GM18517 (cell line): Measurements from ENCODE around the gene YJEFN3.
A peak's percentile ranks its signal among the peaks of the same experiment; 100 is the strongest.

ENCODE experiments used
- ATAC-seq: cut with Tn5 transposase; IDR thresholded peaks from one replicate; pipeline ENCODE4 v1.9.1; 2021; ENCODE audit warnings: mild to moderate bottlenecking, moderate library complexity; ENCODE audit not compliant: unreplicated experiment

Gene YJEFN3, protein sequence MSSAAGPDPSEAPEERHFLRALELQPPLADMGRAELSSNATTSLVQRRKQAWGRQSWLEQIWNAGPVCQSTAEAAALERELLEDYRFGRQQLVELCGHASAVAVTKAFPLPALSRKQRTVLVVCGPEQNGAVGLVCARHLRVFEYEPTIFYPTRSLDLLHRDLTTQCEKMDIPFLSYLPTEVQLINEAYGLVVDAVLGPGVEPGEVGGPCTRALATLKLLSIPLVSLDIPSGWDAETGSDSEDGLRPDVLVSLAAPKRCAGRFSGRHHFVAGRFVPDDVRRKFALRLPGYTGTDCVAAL

GRCh38 chr19:19528721-19529490 is at the start of gene YJEFN3:
Gene YJEFN3 (plus strand): TSS chr19:19528911. CDS start chr19:19528933, 22 bp downstream.
- ATAC-seq = no peak

DNA sequence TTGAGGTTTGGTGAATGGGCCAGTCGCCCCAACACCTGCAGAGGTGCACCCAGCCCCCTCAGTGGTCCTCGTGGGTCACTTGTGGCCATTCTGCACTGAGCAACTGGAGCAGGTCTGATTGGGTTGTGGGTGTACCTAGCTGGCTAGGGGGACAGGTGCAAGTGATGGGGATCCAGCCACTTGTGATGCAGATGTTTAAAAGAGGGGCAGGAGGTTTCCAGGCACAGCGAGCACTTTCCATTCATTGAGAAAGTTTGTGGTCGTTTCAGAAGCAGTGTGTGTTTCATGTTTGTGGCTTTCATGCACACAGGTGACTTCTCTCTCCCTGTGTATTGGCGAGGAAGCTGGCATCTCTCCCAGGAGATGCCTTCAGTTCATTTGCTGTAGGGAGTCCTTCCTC is 48.0 kb upstream of the YJEFN3 start:
- ATAC-seq = no peak

DNA sequence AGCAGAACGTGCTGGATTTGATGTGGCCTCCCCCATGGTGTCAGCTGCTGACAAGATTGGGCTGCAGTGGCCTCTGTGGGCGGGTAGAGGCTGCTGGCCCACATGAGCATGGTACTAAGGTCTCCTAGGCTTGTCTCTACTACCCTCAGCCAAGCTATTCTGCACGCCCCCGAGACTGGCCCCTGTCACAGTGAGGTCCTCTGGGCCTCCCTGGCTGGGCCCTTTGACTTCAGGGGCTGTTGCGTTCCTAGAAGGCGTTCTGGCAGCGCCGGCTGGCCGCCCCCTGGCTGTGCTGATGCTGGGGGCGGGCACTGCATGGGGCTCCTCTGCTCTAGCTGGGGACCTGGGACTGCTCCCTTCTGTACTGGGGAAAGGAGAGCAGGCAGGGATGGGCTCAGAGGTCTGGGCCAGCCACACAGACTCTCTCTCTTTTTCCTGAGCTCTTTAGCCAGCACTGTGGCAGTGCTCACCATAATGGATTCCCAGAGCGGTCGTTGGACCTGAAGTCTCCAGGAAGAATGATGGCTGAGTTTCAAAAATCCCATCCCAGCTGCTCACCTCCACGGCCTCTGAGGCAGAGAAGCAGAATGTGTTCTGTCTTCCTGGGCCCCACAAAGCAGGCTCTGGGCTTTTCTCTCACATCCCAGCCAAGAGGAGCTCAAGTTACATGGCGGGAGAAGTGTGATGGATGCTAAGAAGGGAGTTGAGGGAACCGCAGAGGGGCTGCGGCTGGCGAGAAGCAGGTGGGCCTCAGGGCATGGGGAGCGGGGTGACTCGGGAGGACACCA is 45.7 kb upstream of the YJEFN3 start:
- no peak for ATAC-seq

DNA sequence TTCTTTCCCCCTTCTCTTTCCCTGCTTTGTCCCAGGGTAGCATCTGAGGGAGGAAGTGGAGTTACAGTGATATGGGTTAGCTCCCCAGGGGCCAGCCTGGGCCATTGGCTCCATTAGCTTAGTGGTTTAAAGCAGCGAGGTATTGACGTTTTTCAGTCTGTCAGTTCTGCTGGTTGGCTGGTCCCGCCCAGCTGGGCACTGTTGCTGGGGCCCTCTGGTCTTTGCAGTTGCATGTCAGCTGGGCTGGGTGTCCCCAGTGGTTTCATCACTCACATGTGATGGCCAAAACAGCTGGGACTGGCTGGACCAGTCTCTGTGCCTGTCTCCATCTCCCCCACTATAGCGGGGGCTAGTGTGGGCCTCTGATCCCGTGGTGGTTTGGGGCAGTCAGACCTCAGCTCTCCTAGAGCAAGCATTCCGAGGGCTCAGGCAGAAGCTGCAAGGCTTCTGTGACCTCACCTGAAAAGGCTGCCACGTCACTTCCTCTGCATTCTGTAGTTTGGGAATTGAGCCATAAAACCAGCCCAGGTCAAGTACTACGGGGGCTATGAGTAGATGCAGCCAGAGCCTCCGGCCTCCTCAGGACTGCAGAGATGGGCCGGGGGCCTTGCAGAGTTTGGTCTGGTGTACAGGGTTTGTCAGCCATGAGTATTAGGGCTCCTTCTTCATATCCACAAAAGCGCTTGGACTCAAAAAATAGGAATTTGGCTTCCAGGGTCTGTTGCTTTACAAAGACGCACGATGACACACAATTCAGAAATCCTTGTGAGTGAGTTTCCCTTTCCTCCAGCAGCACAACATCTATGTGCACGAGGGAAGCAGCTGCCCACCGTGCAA is 43.3 kb upstream of the YJEFN3 start:
- ATAC-seq = no peak

- ATAC-seq = no peak
Measured at GRCh38 chr19:19485998-19486290, 42.8 kb upstream of the YJEFN3 start.

- no peak for ATAC-seq
Measured at GRCh38 chr19:19486343-19487076, 42.2 kb upstream of the YJEFN3 start.

DNA sequence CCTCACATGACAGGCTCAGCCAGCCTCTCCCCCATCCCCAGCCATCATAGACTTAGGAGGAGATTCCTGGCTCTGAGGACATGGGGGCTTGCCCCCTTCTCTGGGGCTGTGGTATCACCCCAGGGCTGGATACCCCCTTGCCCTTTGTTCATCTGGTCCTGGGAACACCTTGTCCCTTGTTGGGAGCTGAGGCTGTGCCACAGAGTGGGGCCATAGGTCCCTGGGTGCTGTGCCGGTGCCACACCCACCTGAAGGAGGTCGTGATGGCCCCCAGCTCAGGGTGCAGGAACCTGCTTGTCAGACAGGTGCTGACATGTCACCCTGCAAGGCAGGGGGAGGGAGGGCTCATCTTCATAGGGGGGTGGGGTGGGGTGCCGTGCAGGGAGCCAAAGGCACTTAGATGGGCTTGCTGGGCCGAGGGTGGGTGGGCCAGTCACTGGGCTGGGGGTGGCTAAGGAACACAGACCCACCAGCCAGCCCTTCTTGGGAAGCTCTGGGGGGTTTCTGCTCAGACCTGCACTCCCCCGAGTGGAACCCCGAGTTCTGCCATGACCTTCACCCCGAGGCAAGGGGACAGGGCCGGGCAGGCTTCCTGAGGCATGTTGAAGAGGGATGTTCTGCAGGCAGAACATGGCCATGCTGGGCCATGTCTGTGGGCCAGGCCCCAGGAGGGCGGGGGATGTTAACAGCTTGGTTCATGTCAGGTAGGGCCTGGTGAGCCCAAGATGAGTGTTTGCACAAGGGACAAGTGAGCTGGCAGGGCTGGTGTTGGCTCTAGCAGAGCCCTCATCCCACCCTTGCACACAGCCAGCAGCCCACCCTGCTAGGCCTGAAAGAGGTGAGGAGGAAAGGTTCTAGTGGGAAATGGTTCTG is 41.4 kb upstream of the YJEFN3 start:
- ATAC-seq = no peak

DNA sequence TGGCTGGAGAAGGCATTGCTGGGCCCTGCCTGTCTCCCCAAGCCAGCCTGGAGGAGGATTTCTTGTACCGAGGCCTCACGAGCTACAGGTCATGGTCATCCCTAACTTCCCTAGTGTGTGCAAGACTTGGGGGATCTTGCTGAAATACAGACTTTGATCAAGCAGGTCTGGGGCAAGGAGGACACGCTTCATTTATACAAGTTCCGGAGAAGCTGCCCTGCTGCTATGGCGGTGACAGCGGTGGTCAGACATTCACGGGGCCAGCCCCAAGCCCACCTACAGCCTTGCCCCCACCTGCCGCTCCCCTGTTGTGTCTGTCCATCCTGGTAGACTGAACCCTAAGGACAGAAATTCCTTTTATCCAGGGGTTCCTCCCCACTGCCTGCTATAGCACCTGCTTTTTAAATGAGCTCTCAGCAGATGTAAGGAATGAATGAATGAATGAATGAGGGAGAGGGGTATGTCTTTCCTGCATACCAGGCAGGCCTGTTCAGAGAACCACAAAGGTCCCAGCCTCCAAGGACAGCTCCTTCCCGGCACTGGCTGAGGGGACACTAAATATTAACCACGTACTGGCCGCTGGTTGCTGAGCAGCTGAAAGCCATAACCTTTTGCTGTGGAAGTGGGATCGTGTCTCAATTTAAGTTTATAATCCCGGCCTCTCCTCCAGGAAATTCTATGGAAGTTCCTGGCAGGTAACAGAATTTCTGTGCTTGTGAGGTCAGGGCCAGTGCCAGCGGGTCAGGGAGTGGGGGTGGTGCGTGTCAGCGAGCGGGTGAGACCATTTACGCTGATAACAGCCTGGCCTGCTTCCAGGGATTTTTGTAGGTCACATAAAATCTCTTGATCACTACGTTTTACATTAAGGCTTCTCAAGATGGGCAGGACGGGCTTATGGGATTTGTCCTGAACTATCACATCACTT is 40.5 kb upstream of the YJEFN3 start:
- no peak for ATAC-seq

DNA sequence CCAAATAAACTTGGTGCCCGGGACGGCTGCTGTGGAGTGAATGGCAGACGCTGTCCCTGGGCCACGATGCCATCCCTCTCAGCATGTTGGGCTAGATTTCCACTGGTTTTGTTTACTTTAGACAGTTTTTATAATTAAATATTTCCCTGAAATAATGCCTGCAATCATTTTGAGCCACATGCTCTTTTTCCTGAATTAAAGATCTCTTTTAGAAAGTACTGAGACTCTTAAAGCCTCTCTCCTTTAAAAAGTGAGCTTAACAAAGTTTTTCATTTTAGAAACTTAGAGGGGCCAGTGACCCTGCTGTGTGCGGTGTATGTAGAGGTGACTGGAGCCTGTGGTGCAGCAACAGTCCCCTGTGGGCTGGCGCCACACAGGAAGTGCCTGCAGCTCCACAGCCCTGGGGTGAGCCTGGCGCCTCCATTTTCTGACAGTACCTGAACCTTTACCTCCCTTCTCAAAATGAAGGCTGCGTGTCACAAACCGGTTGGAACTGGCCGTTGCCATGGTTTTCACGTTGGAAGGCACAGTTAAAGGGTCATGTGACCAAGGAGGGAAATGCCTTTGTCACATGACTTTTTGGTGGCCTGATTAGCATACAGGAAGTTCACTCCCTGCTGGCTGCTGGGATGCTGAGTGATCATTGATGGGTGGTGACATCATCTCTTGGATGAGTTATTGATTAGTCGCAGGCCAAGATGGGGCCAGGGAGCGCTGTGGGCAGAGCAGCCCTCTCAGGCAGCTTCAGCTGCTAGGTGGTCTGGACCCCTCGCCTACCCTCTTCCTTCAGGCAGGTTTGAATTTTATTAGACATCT is 39.6 kb upstream of the YJEFN3 start:
- peak; percentile 62 for ATAC-seq

- ATAC-seq = no peak
Measured at GRCh38 chr19:19489804-19490204, 38.9 kb upstream of the YJEFN3 start.

DNA sequence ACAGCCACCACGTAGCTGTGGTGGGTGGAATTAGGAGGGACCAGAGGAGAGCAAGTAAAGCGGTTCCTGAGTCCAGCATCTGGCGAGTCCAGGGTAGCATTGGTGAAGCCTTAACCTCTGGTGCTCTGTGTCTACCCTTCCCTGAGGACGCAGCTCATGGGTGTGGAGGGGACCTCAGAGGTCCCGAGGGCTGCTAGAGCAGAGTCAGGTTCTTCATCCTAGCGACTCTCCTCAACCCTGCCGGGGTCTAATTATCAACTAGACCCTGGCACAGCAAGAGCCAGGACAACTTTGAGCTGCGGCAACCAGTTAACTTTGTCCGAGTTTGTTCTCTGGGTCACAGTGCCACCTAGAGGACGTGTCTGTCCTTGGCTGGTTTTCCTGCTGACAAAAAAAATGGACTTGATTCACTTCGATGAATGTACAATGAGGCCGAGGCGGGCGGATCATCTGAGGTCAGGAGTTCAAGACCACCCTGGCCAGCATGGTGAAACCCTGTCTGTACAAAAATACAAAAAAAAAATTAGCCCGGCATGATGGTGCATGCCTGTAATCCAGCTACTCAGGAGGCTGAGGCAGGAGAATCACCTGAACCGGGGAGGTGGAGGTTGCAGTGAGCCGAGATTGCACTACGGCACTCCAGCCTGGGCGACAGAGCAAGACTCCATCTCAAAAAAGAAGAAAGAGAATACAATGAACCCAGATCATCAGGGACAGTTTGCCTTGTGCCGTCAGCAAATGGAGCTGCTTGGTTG is 38.3 kb upstream of the YJEFN3 start:
- ATAC-seq = no peak

- ATAC-seq = no peak
Measured at GRCh38 chr19:19491321-19492025, 37.2 kb upstream of the YJEFN3 start.

GRCh38 chr19:19492026-19492610 is 36.6 kb upstream of the YJEFN3 start:
- no peak for ATAC-seq

GRCh38 chr19:19493841-19494546 is 34.7 kb upstream of the YJEFN3 start:
- ATAC-seq = no peak
